Activated CD4-positive, alpha-beta T cell treated with anti-CD3 and anti-CD28 coated beads, Interleukin-2, amount 50 U/mL, for 48 hours (primary cell): ENCODE results near the gene PWP1.
"Not testable (repeated sequence)": the region's sequence is repeated elsewhere in the genome, so short reads cannot be mapped to it uniquely, and the experiment has no call there.

Experiments used
- DNase-seq, 2 experiments: peaks; one replicate each; pipeline ENCODE4 v3.0.0-alpha.2; 2020

PWP1 gene

GRCh38 chr12:107668320-107669098 lies 17.1 kb upstream of the PWP1 start:
- no peak for DNase-seq

- DNase-seq: no peak
Measured at GRCh38 chr12:107669946-107670345, 15.7 kb upstream of the PWP1 start.

- peak; percentile 56 to 57 for DNase-seq
Measured at GRCh38 chr12:107670999-107671643, 14.5 kb upstream of the PWP1 start.

- no peak for DNase-seq
Measured at GRCh38 chr12:107677671-107678070, 7.9 kb upstream of the PWP1 start.

GRCh38 chr12:107679336-107679735 lies 6.3 kb upstream of the PWP1 start:
- DNase-seq: no peak

- DNase-seq: no peak
Measured at GRCh38 chr12:107681455-107681835, 4.2 kb upstream of the PWP1 start.

- no peak for DNase-seq
Measured at GRCh38 chr12:107681836-107682820, 3.5 kb upstream of the PWP1 start.

GRCh38 chr12:107684029-107684795 lies 1.4 kb upstream of the PWP1 start:
- DNase-seq: no peak

GRCh38 chr12:107684990-107685359 lies 624 bp upstream of the PWP1 start:
- peak; percentile 11 to 34 for DNase-seq

- DNase-seq: not testable (repeated sequence)
Measured at GRCh38 chr12:107695772-107696171, 10.2 kb downstream of the PWP1 start.

GRCh38 chr12:107702106-107702505 lies 16.5 kb downstream of the PWP1 start:
- no peak for DNase-seq

- DNase-seq: no peak
Measured at GRCh38 chr12:107704041-107704440, 18.4 kb downstream of the PWP1 start.

- DNase-seq: not testable (repeated sequence)
Measured at GRCh38 chr12:107705522-107705921, 19.9 kb downstream of the PWP1 start.

GRCh38 chr12:107715780-107716179 lies 30.2 kb downstream of the PWP1 start:
- DNase-seq: no peak

- no peak for DNase-seq
Measured at GRCh38 chr12:107718606-107719005, 33.0 kb downstream of the PWP1 start.

- not testable (repeated sequence) for DNase-seq
Measured at GRCh38 chr12:107727327-107727726, 41.7 kb downstream of the PWP1 start.

- not testable (repeated sequence) for DNase-seq
Measured at GRCh38 chr12:107727742-107728141, 42.1 kb downstream of the PWP1 start.

- no peak for DNase-seq
Measured at GRCh38 chr12:107730618-107731341, 45.2 kb downstream of the PWP1 start.

GRCh38 chr12:107731366-107731765 lies 45.8 kb downstream of the PWP1 start:
- no peak for DNase-seq

GRCh38 chr12:107732365-107732764 lies 46.8 kb downstream of the PWP1 start:
- no peak for DNase-seq

- no peak for DNase-seq
Measured at GRCh38 chr12:107734139-107734538, 48.5 kb downstream of the PWP1 start.

GRCh38 chr12:107735763-107736162 lies 50.2 kb downstream of the PWP1 start:
- DNase-seq: no peak
